PC-9 (cell line): Measurements from ENCODE around the gene UCHL1.

Experiments
- EZH2 ChIP-seq: fragments of 200-600 bp; sonication (generic); IDR thresholded peaks from 2 replicates; pipeline ENCODE4 v1.8.0; 2017; ENCODE audit warnings: antibody characterized with exemption, low read depth
- TF ChIP-seq, protein P1 (sequence below): fragments of 200-600 bp; sonication (generic); conservative IDR thresholded peaks from 2 replicates; pipeline ENCODE4 v1.6.1; 2017; ENCODE audit warnings: mixed run types, antibody characterized with exemption, mild to moderate bottlenecking, moderate library complexity

DNA sequence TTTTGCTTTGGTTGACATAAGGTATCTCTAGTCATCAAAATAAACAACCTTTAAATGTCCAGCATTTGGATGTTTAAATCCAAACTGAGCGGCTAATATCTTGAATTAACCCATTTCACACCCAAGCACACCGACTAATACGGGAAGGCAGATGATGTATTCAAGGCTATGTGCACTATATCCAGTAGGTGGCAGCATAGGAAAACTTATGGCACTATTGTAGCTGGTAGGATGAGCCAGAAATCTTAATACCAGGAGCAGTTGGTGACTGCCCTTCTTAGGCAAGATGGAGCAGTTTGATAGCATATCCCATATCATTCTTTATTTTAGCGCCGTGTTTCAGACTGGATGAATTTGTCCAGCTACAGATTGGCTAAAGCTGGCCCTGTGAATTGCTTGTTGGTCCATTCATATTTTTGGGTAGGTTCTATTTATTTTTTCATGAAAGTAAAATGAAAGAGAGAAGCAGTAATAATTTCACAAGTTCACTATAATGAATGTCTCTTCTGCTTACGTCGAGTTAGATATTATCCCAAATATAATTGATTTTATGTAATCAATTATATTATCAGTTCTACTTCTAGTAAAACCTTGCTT lies 24.4 kb downstream of the UCHL1 start:
- TF ChIP-seq EZH2 = no peak
- TF ChIP-seq, protein P1, sequence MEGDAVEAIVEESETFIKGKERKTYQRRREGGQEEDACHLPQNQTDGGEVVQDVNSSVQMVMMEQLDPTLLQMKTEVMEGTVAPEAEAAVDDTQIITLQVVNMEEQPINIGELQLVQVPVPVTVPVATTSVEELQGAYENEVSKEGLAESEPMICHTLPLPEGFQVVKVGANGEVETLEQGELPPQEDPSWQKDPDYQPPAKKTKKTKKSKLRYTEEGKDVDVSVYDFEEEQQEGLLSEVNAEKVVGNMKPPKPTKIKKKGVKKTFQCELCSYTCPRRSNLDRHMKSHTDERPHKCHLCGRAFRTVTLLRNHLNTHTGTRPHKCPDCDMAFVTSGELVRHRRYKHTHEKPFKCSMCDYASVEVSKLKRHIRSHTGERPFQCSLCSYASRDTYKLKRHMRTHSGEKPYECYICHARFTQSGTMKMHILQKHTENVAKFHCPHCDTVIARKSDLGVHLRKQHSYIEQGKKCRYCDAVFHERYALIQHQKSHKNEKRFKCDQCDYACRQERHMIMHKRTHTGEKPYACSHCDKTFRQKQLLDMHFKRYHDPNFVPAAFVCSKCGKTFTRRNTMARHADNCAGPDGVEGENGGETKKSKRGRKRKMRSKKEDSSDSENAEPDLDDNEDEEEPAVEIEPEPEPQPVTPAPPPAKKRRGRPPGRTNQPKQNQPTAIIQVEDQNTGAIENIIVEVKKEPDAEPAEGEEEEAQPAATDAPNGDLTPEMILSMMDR = peak; percentile 91
